ENCODE data around the gene ZNF438.
"Not testable (repeated sequence)": the region's sequence is repeated elsewhere in the genome, so short reads cannot be mapped to it uniquely, and the experiment has no call there.

The ZNF438 gene

GRCh38 chr10:30915146-30915545 lies 116.5 kb downstream of the ZNF438 start:
- no peak for DNase-seq
- no CpG with 5 or more reads among the region's 1 CpG for WGBS (ENCODE audit: extremely low coverage, insufficient coverage, low lambda C conversion rate)
- Histone ChIP-seq H3K18ac (ENCODE audit: low read length) (no peak overlapping the region), H3K23ac (ENCODE audit: low read length) (no peak overlapping the region), H3K4me1 (ENCODE audit: control insufficient read depth, low read depth, low read length) (no peaks in the 10 kb centered on the region), H3K79me2 (ENCODE audit: control insufficient read depth, insufficient read depth, low read length) (no peaks in the 10 kb centered on the region), H2AK5ac (ENCODE audit: low read length) (no peak overlapping the region), H4K8ac (ENCODE audit: low read depth, low read length) (no peak overlapping the region), H3K36me3 (ENCODE audit: control insufficient read depth, insufficient read depth, low read length) (no peaks in the 10 kb centered on the region), H3K79me1 (ENCODE audit: low read length) (no peaks in the 10 kb centered on the region), H3K4me2 (ENCODE audit: low read length) (no peak overlapping the region), H2BK120ac (ENCODE audit: low read depth, low read length) (no peak overlapping the region), H2BK5ac (ENCODE audit: low read length) (no peak overlapping the region), H3K27ac (ENCODE audit: low read depth, low read length) (no peak overlapping the region), H3K27me3 (ENCODE audit: insufficient read depth, low read length, poor library complexity) (no peaks in the 10 kb centered on the region), H3K4me3 (ENCODE audit: low read length) (no peak overlapping the region), H3K4ac (ENCODE audit: low read depth, low read length) (no peak overlapping the region), H3K56ac (ENCODE audit: low read length) (no peak overlapping the region), H2BK15ac (replicated peaks; ENCODE audit: low read depth) (no peak overlapping the region), H3K9ac (ENCODE audit: low read length) (no peak overlapping the region), H4K5ac (ENCODE audit: low read length) (no peak overlapping the region)

- WGBS (ENCODE audit: extremely low coverage, insufficient coverage, low lambda C conversion rate): no CpG with 5 or more reads among the region's 3 CpGs
- Histone ChIP-seq H3K4ac (ENCODE audit: low read depth, low read length) (no peak overlapping the region), H3K79me2 (ENCODE audit: control insufficient read depth, insufficient read depth, low read length) (no peaks in the 10 kb centered on the region), H3K4me2 (ENCODE audit: low read length) (no peak overlapping the region), H2AK5ac (ENCODE audit: low read length) (no peak overlapping the region), H3K79me1 (ENCODE audit: low read length) (no peaks in the 10 kb centered on the region), H3K4me3 (ENCODE audit: low read length) (no peak overlapping the region), H3K27ac (ENCODE audit: low read depth, low read length) (no peak overlapping the region), H3K27me3 (ENCODE audit: insufficient read depth, low read length, poor library complexity) (no peaks in the 10 kb centered on the region), H3K23ac (ENCODE audit: low read length) (no peak overlapping the region), H2BK15ac (replicated peaks; ENCODE audit: low read depth) (no peak overlapping the region), H4K8ac (ENCODE audit: low read depth, low read length) (no peak overlapping the region), H2BK120ac (ENCODE audit: low read depth, low read length) (no peak overlapping the region), H4K5ac (ENCODE audit: low read length) (no peak overlapping the region), H3K9ac (ENCODE audit: low read length) (no peak overlapping the region), H2BK5ac (ENCODE audit: low read length) (no peak overlapping the region), H3K36me3 (ENCODE audit: control insufficient read depth, insufficient read depth, low read length) (no peaks in the 10 kb centered on the region), H3K56ac (ENCODE audit: low read length) (no peak overlapping the region), H3K4me1 (ENCODE audit: control insufficient read depth, low read depth, low read length) (no peaks in the 10 kb centered on the region), H3K18ac (ENCODE audit: low read length) (no peak overlapping the region)
- DNase-seq: no peak
These were observed 120.3 kb downstream of the ZNF438 start for GRCh38 chr10:30911303-30911863.

DNA sequence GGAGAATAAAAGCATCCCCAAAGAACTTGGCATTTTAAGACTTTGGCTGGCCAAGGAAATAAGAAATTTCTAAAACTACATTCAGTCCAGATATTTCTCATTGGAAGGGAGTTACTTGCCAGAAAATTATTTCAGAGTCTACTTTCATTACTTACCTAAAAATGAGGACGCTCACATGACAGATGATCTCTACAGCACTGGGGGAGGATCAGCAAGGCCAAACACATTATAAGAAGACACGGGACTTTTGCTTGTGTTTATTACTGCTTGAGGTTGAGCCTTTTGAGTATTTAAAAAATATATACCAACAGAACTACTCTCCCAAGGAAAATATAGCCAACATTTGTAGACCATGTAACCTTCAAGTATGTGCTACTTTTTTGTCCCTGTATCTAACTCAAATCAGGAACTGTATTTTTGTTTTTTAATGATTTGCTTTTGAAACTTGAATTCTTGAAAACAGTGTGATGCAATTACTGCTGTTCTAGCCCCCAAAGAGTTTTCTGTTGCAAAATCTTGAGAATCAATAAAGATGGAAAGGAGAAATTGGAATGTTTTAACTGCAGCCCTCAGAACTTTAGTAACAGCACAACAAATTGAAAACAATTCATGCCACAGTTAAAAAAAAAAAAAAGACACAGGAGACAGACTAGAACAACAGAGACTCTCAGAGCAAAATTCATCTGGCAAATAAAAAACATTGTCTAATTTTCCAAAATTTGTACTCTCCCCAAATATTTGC lies 128.1 kb downstream of the ZNF438 start:
- Histone ChIP-seq H3K36me3 (ENCODE audit: control insufficient read depth, insufficient read depth, low read length) (no peaks in the 10 kb centered on the region), H3K9ac (ENCODE audit: low read length) (no peak overlapping the region)
- WGBS (ENCODE audit: extremely low coverage, insufficient coverage, low lambda C conversion rate): no CpG with 5 or more reads among the region's 2 CpGs

DNA sequence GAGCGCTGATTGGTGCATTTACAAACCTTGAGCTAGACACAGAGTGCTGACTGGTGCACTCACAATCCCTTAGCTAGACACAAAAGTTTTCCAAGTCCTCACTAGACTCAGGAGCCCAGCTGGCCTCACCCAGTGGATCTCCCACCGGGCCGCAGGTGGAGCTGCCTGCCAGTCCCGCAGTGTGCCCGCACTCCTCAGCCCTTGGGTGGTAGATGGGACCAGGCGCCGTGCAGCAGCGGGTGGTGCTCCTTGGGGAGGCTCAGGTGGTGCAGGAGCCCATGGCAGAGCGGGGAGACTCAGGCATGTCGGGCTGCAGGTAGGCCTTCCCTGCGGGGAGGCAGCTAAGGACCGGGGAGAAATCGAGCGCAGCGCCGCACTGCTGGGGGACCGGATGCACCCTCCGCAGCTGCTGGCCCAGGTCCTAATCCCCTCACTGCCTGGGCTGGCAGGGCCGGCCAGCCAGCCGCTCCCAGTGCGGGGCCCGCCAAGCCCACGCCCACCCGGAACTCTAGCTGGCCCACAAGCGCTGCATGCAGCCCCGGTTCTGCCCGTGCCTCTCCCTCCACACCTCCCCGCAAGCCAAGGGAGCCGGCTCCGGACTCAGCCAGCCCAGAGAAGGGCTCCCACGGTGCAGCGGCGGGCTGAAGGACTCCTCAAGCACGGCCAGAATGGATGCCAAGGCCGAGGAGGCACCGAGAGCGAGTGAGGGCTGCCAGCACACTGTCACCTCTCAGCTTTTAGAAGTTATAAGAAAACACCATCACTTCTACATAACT lies 128.9 kb downstream of the ZNF438 start:
- H4K8ac ChIP-seq (ENCODE audit: low read depth, low read length): no peak overlapping the region
- WGBS (ENCODE audit: extremely low coverage, insufficient coverage, low lambda C conversion rate): no CpG with 5 or more reads among the region's 37 CpGs
- no peak overlapping the region for H3K4ac ChIP-seq (ENCODE audit: low read depth, low read length)
- H2AK5ac ChIP-seq (ENCODE audit: low read length): no peak overlapping the region
- no peak overlapping the region for H3K23ac ChIP-seq (ENCODE audit: low read length)
- no peak overlapping the region for H2BK15ac ChIP-seq (replicated peaks; ENCODE audit: low read depth)
- no peaks in the 10 kb centered on the region for H3K79me2 ChIP-seq (ENCODE audit: control insufficient read depth, insufficient read depth, low read length)
- H2BK120ac ChIP-seq (ENCODE audit: low read depth, low read length): no peak overlapping the region
- no peak overlapping the region for H2BK5ac ChIP-seq (ENCODE audit: low read length)
- H3K4me1 ChIP-seq (ENCODE audit: control insufficient read depth, low read depth, low read length): no peaks in the 10 kb centered on the region
- H3K18ac ChIP-seq (ENCODE audit: low read length): no peak overlapping the region
- no peaks in the 10 kb centered on the region for H3K36me3 ChIP-seq (ENCODE audit: control insufficient read depth, insufficient read depth, low read length)
- H3K9ac ChIP-seq (ENCODE audit: low read length): no peak overlapping the region
- H3K56ac ChIP-seq (ENCODE audit: low read length): no peak overlapping the region
- H3K79me1 ChIP-seq (ENCODE audit: low read length): no peaks in the 10 kb centered on the region
- no peaks in the 10 kb centered on the region for H3K27me3 ChIP-seq (ENCODE audit: insufficient read depth, low read length, poor library complexity)
- no peak overlapping the region for H4K5ac ChIP-seq (ENCODE audit: low read length)
- no peak overlapping the region for H3K27ac ChIP-seq (ENCODE audit: low read depth, low read length)
- H3K4me2 ChIP-seq (ENCODE audit: low read length): no peak overlapping the region
- H3K4me3 ChIP-seq (ENCODE audit: low read length): no peak overlapping the region
- DNase-seq: no peak

More for the DNA sequence above, 128.1 kb downstream of the ZNF438 start:
- Histone ChIP-seq H3K4me3 (ENCODE audit: low read length) (no peak overlapping the region), H3K23ac (ENCODE audit: low read length) (no peak overlapping the region), H3K27ac (ENCODE audit: low read depth, low read length) (no peak overlapping the region), H2AK5ac (ENCODE audit: low read length) (no peak overlapping the region), H3K18ac (ENCODE audit: low read length) (no peak overlapping the region), H3K56ac (ENCODE audit: low read length) (no peak overlapping the region), H2BK15ac (replicated peaks; ENCODE audit: low read depth) (no peak overlapping the region), H3K27me3 (ENCODE audit: insufficient read depth, low read length, poor library complexity) (no peaks in the 10 kb centered on the region), H3K79me1 (ENCODE audit: low read length) (no peaks in the 10 kb centered on the region), H4K5ac (ENCODE audit: low read length) (no peak overlapping the region), H3K79me2 (ENCODE audit: control insufficient read depth, insufficient read depth, low read length) (no peaks in the 10 kb centered on the region), H3K4ac (ENCODE audit: low read depth, low read length) (no peak overlapping the region), H3K4me1 (ENCODE audit: control insufficient read depth, low read depth, low read length) (no peaks in the 10 kb centered on the region), H2BK5ac (ENCODE audit: low read length) (no peak overlapping the region), H4K8ac (ENCODE audit: low read depth, low read length) (no peak overlapping the region), H2BK120ac (ENCODE audit: low read depth, low read length) (no peak overlapping the region), H3K4me2 (ENCODE audit: low read length) (no peak overlapping the region)
- no peak for DNase-seq

DNA sequence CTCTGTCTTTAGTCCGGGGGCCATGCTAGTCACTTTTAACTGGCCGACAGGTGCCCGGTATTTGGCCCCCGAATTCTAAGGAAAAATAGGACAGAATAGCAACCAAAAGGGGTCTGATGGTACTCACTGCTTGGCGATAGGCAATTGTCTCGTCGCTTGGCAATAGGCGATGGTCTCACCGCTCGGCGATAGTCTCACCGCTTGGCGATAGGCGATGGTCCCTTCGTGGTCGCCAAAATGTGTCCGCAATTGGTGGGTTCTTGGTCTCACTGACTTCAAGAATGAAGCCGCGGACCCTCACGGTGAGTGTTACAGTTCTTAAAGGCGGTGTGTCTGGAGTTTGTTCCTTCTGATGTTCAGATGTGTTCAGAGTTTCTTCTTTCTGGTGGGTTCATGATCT lies 130.2 kb downstream of the ZNF438 start:
- not testable (repeated sequence) for H3K18ac ChIP-seq (ENCODE audit: low read length); H2BK120ac ChIP-seq (ENCODE audit: low read depth, low read length); DNase-seq; H4K8ac ChIP-seq (ENCODE audit: low read depth, low read length); H3K4me2 ChIP-seq (ENCODE audit: low read length); H3K36me3 ChIP-seq (ENCODE audit: control insufficient read depth, insufficient read depth, low read length); H3K4ac ChIP-seq (ENCODE audit: low read depth, low read length); H2BK5ac ChIP-seq (ENCODE audit: low read length); H3K27me3 ChIP-seq (ENCODE audit: insufficient read depth, low read length, poor library complexity); H2BK15ac ChIP-seq (replicated peaks; ENCODE audit: low read depth); H3K9ac ChIP-seq (ENCODE audit: low read length); H3K23ac ChIP-seq (ENCODE audit: low read length); H3K79me1 ChIP-seq (ENCODE audit: low read length); H3K56ac ChIP-seq (ENCODE audit: low read length); H4K5ac ChIP-seq (ENCODE audit: low read length); H3K4me1 ChIP-seq (ENCODE audit: control insufficient read depth, low read depth, low read length); H3K27ac ChIP-seq (ENCODE audit: low read depth, low read length); H3K79me2 ChIP-seq (ENCODE audit: control insufficient read depth, insufficient read depth, low read length); H2AK5ac ChIP-seq (ENCODE audit: low read length); H3K4me3 ChIP-seq (ENCODE audit: low read length)
- no CpG with 5 or more reads among the region's 21 CpGs for whole genome bisulfite sequencing (ENCODE audit: extremely low coverage, insufficient coverage, low lambda C conversion rate)

Measured in mesendoderm (in vitro differentiated cells).